Endothelial cell of umbilical vein (primary cell): ENCODE results near the gene C16orf87.

Experiments used
- EZH2 ChIP-seq: IDR thresholded peaks from 2 replicates; pipeline ENCODE4 v1.6.1; 2012; ENCODE audit warnings: borderline replicate concordance, low read depth, mild to moderate bottlenecking, moderate library complexity, low read length, inconsistent platforms; ENCODE audit not compliant: severe bottlenecking
- POLR2A ChIP-seq: IDR thresholded peaks from 2 replicates; pipeline ENCODE4 v1.6.1; 2012; ENCODE audit warnings: low read depth, mild to moderate bottlenecking, control low read depth, low read length
- TF ChIP-seq, protein P1 (sequence below), 2 donors: IDR thresholded peaks; 1 replicate in 1 of 2; 2 replicates in 1 of 2; pipeline ENCODE4 v1.5.1; 2011; ENCODE audit warnings: low read length in 2 of 2, mild to moderate bottlenecking in 2 of 2, moderate library complexity in 2 of 2, control low read depth in 1 of 2, inconsistent platforms in 1 of 2, low read depth in 1 of 2; ENCODE audit not compliant: insufficient read depth in 1 of 2; ENCODE audit errors: extremely low read depth in 1 of 2

DNA sequence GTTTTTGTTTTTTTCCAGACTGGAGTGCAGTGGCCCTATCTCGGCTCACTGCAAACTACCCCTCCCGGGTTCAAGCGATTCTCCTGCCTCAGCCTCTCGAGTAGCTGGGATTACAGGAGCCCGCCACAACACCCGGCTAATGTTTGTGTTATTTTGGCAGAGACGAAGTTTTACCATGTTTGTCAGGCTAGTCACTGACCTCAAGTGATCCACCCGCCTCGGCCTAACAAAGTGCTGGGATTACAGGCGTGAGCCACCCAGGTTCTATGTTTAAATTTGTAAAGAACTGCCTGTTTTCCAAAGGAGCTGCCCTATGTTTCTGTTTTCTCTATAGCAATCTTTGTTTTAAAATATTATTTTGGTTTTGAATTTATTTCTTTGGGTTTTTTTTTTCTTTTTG lies 13.8 kb upstream of the C16orf87 start:
- TF ChIP-seq POLR2A: no peak
- TF ChIP-seq, protein P1, sequence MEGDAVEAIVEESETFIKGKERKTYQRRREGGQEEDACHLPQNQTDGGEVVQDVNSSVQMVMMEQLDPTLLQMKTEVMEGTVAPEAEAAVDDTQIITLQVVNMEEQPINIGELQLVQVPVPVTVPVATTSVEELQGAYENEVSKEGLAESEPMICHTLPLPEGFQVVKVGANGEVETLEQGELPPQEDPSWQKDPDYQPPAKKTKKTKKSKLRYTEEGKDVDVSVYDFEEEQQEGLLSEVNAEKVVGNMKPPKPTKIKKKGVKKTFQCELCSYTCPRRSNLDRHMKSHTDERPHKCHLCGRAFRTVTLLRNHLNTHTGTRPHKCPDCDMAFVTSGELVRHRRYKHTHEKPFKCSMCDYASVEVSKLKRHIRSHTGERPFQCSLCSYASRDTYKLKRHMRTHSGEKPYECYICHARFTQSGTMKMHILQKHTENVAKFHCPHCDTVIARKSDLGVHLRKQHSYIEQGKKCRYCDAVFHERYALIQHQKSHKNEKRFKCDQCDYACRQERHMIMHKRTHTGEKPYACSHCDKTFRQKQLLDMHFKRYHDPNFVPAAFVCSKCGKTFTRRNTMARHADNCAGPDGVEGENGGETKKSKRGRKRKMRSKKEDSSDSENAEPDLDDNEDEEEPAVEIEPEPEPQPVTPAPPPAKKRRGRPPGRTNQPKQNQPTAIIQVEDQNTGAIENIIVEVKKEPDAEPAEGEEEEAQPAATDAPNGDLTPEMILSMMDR (IDR thresholded peaks at IDR 0.05; ENCODE audit: extremely low read depth in 1 of 2, insufficient read depth in 1 of 2, low read depth in 1 of 2, low read length in 2 of 2): no peak
- TF ChIP-seq EZH2: no peak
